Chondrocyte (in vitro differentiated cells): ENCODE data around the gene LRRC1. TPM values are rescaled to one million over a fixed set of nuclear protein-coding genes. Genes with fewer than 3 reads are reported as not detected.

Experiments used
- DNase-seq: peaks from one replicate; pipeline ENCODE4 v3.0.0; 2021; ENCODE audit warnings: mixed read lengths, low spot score
- H3K27ac Mint-ChIP-seq: one replicate; pipeline ENCODE4 v1.8.0; 2021; ENCODE audit warnings: mild to moderate bottlenecking, moderate library complexity, mixed read lengths; ENCODE audit not compliant: unreplicated experiment
- H3K27me3 Mint-ChIP-seq: 2 replicates; pipeline ENCODE4 v1.8.0; 2021; ENCODE audit warnings: low read depth, mixed read lengths
- H3K36me3 Mint-ChIP-seq: 2 replicates; pipeline ENCODE4 v1.8.0; 2021; ENCODE audit warnings: low read depth, mixed read lengths
- H3K4me1 Mint-ChIP-seq: 2 replicates; pipeline ENCODE4 v1.8.0; 2021; ENCODE audit warnings: low read depth, mild to moderate bottlenecking, mixed read lengths
- H3K4me3 Mint-ChIP-seq: one replicate; pipeline ENCODE4 v1.8.0; 2021; ENCODE audit warnings: mild to moderate bottlenecking, moderate library complexity, mixed read lengths; ENCODE audit not compliant: unreplicated experiment
- H3K9me3 Mint-ChIP-seq: 2 replicates; pipeline ENCODE4 v1.8.0; 2021; ENCODE audit warnings: low read depth, mixed read lengths
- total RNA-seq: library from RNA; stranded (reverse); gene quantifications from 3 replicates; pipeline ENCODE4 v1.2.1, GENCODE V29; 2021
- TF ChIP-seq, protein P1 (sequence below): fragments of 200-600 bp; sonication (generic); IDR thresholded peaks from 2 replicates; pipeline ENCODE4 v1.5.0; 2021; ENCODE audit warnings: antibody characterized with exemption, mild to moderate bottlenecking, moderate library complexity

LRRC1 gene
- total RNA-seq, 1 donor from 2014 or later: 10.4 TPM

- no peaks in the 10 kb centered on the region for H3K27me3 Mint-ChIP-seq
- no peak overlapping the region for H3K4me3 Mint-ChIP-seq
- TF ChIP-seq, protein P1, sequence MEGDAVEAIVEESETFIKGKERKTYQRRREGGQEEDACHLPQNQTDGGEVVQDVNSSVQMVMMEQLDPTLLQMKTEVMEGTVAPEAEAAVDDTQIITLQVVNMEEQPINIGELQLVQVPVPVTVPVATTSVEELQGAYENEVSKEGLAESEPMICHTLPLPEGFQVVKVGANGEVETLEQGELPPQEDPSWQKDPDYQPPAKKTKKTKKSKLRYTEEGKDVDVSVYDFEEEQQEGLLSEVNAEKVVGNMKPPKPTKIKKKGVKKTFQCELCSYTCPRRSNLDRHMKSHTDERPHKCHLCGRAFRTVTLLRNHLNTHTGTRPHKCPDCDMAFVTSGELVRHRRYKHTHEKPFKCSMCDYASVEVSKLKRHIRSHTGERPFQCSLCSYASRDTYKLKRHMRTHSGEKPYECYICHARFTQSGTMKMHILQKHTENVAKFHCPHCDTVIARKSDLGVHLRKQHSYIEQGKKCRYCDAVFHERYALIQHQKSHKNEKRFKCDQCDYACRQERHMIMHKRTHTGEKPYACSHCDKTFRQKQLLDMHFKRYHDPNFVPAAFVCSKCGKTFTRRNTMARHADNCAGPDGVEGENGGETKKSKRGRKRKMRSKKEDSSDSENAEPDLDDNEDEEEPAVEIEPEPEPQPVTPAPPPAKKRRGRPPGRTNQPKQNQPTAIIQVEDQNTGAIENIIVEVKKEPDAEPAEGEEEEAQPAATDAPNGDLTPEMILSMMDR: no peak
- no peak for DNase-seq
- no peaks in the 10 kb centered on the region for H3K9me3 Mint-ChIP-seq
- H3K27ac Mint-ChIP-seq: no peak overlapping the region
- no peaks in the 10 kb centered on the region for H3K36me3 Mint-ChIP-seq
- H3K4me1 Mint-ChIP-seq: peaks cover 62% of the 10 kb centered on the region
Observed at GRCh38 chr6:53829698-53830221, 35.0 kb downstream of the LRRC1 start.

- no peak for DNase-seq
- Mint-ChIP-seq H3K4me3 (no peak overlapping the region), H3K4me1 (peaks cover 57% of the 10 kb centered on the region), H3K36me3 (no peaks in the 10 kb centered on the region), H3K9me3 (no peaks in the 10 kb centered on the region), H3K27me3 (no peaks in the 10 kb centered on the region), H3K27ac (no peak overlapping the region)
- TF ChIP-seq, protein P1: no peak
Observed at GRCh38 chr6:53830366-53830765, 35.6 kb downstream of the LRRC1 start.

DNA sequence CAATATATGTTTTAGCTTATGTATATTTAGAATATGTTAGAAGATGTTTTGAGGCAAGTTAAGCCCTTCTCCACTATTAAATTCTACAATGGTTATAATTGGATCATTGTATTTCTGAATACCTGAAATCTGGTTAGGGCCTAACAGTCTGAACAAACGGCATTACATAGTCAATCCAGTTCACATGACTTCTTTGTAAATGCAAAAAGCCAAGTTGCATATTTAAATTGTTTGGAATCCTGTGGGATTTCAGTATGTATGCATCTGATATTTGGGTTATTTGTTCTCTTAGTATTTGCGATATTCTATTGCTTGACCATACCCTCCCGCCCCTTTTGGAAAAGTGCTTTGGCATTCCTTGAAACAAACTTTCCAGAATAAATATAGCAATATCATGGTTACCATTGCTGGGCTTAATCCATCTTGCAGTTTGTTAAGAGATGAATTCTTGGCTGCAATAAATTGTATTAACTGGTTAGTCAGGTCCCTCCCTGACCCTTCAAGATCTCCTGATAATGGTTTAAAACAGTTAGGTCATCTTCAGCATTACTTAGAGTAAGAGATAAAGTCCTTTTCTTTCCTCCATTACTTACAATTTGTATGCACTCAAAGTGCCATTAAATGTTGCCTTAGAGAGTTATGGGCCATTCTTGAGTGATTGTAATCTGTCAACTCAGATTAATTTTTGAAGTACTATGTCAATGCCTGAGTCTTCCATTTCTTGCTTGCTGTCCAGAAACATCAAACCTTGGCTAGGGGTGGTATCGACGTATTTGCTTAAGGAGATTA, 36.5 kb downstream of the LRRC1 start:
- H3K36me3 Mint-ChIP-seq: no peaks in the 10 kb centered on the region
- TF ChIP-seq, protein P1: no peak
- H3K4me1 Mint-ChIP-seq: peaks cover 49% of the 10 kb centered on the region

DNA sequence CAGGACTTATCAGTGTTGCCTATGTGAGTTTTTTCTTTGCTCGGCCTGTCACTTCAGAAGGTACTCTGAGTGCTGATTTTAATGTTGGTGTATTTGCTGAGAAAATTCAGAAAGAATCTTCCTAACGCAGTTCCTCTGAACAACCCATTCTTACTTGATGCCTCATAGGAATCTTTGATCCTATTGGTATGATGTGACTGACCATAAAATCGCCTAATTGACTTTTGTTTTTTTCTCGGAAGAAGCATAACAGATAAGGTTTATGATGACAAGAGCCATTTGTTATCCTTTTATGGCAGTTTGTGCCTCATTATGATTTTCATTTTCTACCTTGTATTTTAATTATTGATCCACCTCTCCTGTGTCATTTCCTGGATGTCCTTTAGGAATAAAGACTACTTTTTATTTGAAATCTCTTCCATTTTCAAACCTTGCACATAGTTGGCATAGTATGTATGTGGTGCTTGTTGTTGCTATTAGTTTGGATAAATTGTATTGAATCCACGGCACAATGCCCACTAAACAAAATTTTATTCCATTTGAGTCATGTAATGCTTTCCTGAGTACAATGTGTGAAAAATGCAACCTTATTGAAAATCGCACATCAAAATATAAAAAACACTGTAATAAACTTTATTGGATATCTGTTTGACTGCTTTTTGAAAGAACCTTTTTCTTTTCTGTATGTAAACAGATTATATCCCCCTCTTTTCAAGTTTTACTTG, 37.3 kb downstream of the LRRC1 start:
- Mint-ChIP-seq H3K4me3 (no peak overlapping the region), H3K36me3 (no peaks in the 10 kb centered on the region), H3K9me3 (no peaks in the 10 kb centered on the region), H3K27ac (no peak overlapping the region), H3K4me1 (peaks cover 45% of the 10 kb centered on the region), H3K27me3 (no peaks in the 10 kb centered on the region)
- TF ChIP-seq, protein P1: no peak
- no peak for DNase-seq

More for the DNA sequence above, 36.5 kb downstream of the LRRC1 start:
- H3K27me3 Mint-ChIP-seq: no peaks in the 10 kb centered on the region
- H3K4me3 Mint-ChIP-seq: no peak overlapping the region
- H3K27ac Mint-ChIP-seq: no peak overlapping the region
- no peak for DNase-seq
- no peaks in the 10 kb centered on the region for H3K9me3 Mint-ChIP-seq

DNA sequence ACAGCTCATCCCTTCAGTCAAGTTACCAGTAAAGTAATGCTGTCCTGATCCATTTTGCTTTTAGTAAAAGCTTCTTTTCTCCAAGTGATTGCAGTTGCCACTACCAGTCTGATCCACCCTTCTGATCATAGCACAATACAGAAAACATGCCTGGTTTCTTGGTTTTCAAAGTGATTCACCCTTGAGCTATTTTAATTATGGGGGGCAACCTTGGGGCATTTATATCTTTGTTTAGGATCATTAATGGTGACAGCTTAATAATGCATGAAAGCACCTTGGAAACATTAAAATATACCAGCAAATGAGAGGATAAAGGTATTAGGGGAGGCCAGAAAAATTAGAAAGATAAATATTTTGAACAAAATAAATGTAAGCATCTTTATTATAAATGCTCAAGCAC, 38.4 kb downstream of the LRRC1 start:
- Mint-ChIP-seq H3K9me3 (no peaks in the 10 kb centered on the region), H3K36me3 (no peaks in the 10 kb centered on the region), H3K4me3 (no peak overlapping the region), H3K4me1 (peaks cover 49% of the 10 kb centered on the region), H3K27me3 (no peaks in the 10 kb centered on the region), H3K27ac (no peak overlapping the region)
- no peak for DNase-seq
- TF ChIP-seq, protein P1: no peak
